Neural crest cell (in vitro differentiated cells): ENCODE data around the gene C12orf42. TPM values are rescaled to one million over a fixed set of nuclear protein-coding genes. Genes with fewer than 3 reads are reported as not detected.

ENCODE experiments used
- DNase-seq: peaks from one replicate; pipeline ENCODE4 v3.0.0; 2021; ENCODE audit warnings: low read depth, mixed read lengths, low spot score
- H3K27ac Mint-ChIP-seq: one replicate; pipeline ENCODE4 v1.8.0; 2021; ENCODE audit warnings: mild to moderate bottlenecking, mixed read lengths; ENCODE audit not compliant: unreplicated experiment
- H3K27me3 Mint-ChIP-seq: 2 replicates; pipeline ENCODE4 v1.8.0; 2021; ENCODE audit warnings: low read depth, mild to moderate bottlenecking, mixed read lengths
- H3K36me3 Mint-ChIP-seq: 2 replicates; pipeline ENCODE4 v1.8.0; 2021; ENCODE audit warnings: low read depth, mild to moderate bottlenecking, mixed read lengths
- H3K4me1 Mint-ChIP-seq: 2 replicates; pipeline ENCODE4 v1.8.0; 2021; ENCODE audit warnings: mixed read lengths
- H3K4me3 Mint-ChIP-seq: one replicate; pipeline ENCODE4 v1.8.0; 2021; ENCODE audit warnings: mild to moderate bottlenecking, mixed read lengths
- H3K9me3 Mint-ChIP-seq: 2 replicates; pipeline ENCODE4 v1.8.0; 2021; ENCODE audit warnings: mixed read lengths
- CTCF ChIP-seq: fragments of 200-600 bp; sonication (generic); conservative IDR thresholded peaks from 2 replicates; pipeline ENCODE4 v1.5.0; 2021; ENCODE audit warnings: antibody characterized with exemption, mild to moderate bottlenecking
- total RNA-seq: library from RNA; stranded (reverse); gene quantifications from 2 replicates; pipeline ENCODE4 v1.2.1, GENCODE V29; 2021

C12orf42 gene
- total RNA-seq, 1 donor from 2014 or later: not detected

GRCh38 chr12:103401421-103401820 lies 94.3 kb downstream of the C12orf42 start:
- peaks cover 33% of the 10 kb centered on the region for H3K27me3 Mint-ChIP-seq
- TF ChIP-seq CTCF: no peak
- H3K4me3 Mint-ChIP-seq: no peak overlapping the region
- H3K36me3 Mint-ChIP-seq: no peaks in the 10 kb centered on the region
- no peak for DNase-seq
- H3K27ac Mint-ChIP-seq: no peak overlapping the region
- H3K4me1 Mint-ChIP-seq: no peaks in the 10 kb centered on the region
- no peaks in the 10 kb centered on the region for H3K9me3 Mint-ChIP-seq

GRCh38 chr12:103399986-103400385 lies 95.8 kb downstream of the C12orf42 start:
- Mint-ChIP-seq H3K4me1 (no peaks in the 10 kb centered on the region), H3K9me3 (no peaks in the 10 kb centered on the region), H3K27ac (no peak overlapping the region), H3K27me3 (peaks cover 21% of the 10 kb centered on the region), H3K36me3 (no peaks in the 10 kb centered on the region), H3K4me3 (no peak overlapping the region)
- TF ChIP-seq CTCF: no peak
- DNase-seq: no peak

- TF ChIP-seq CTCF: no peak
- Mint-ChIP-seq H3K27ac (no peak overlapping the region), H3K4me1 (no peaks in the 10 kb centered on the region), H3K4me3 (no peak overlapping the region), H3K27me3 (peaks cover 12% of the 10 kb centered on the region), H3K9me3 (no peaks in the 10 kb centered on the region), H3K36me3 (no peaks in the 10 kb centered on the region)
- DNase-seq: no peak
Observed at GRCh38 chr12:103397536-103397935, 98.2 kb downstream of the C12orf42 start.

GRCh38 chr12:103392722-103393121 lies 103.0 kb downstream of the C12orf42 start:
- TF ChIP-seq CTCF: no peak
- no peak for DNase-seq
- H3K4me1 Mint-ChIP-seq: peaks cover 3% of the 10 kb centered on the region
- no peaks in the 10 kb centered on the region for H3K36me3 Mint-ChIP-seq
- H3K27me3 Mint-ChIP-seq: no peaks in the 10 kb centered on the region
- no peaks in the 10 kb centered on the region for H3K9me3 Mint-ChIP-seq
- no peak overlapping the region for H3K4me3 Mint-ChIP-seq
- no peak overlapping the region for H3K27ac Mint-ChIP-seq

- peaks cover 10% of the 10 kb centered on the region for H3K27me3 Mint-ChIP-seq
- no peak overlapping the region for H3K4me3 Mint-ChIP-seq
Observed at GRCh38 chr12:103391103-103391502, 104.7 kb downstream of the C12orf42 start.

More at GRCh38 chr12:103391103-103391502, 104.7 kb downstream of the C12orf42 start:
- Mint-ChIP-seq H3K27ac (no peak overlapping the region), H3K4me1 (peaks cover 3% of the 10 kb centered on the region), H3K36me3 (no peaks in the 10 kb centered on the region), H3K9me3 (no peaks in the 10 kb centered on the region)
- DNase-seq: no peak
- no peak for TF ChIP-seq CTCF
